CD14-positive monocyte (primary cell): ENCODE measurements around the gene MIAT. TPM values are rescaled to one million over a fixed set of nuclear protein-coding genes. Genes with fewer than 3 reads are reported as not detected.

Source experiments
- DNase-seq, 3 donors: peaks; one replicate each; pipeline ENCODE4 v3.0.0-alpha.2; 2011 to 2022
- H2AFZ ChIP-seq: 2 replicates; pipeline ENCODE4 v1.6.0; 2012; ENCODE audit warnings: mild to moderate bottlenecking, low read depth, low read length, inconsistent platforms; ENCODE audit not compliant: insufficient read depth, poor library complexity, severe bottlenecking
- H3K27ac ChIP-seq, 2 donors: 1 replicate in 1 of 2; 2 replicates in 1 of 2; pipeline ENCODE4 v1.5.1; 2012 to 2013; ENCODE audit warnings: low read length in 2 of 2, control low read depth in 1 of 2, inconsistent platforms in 1 of 2, low read depth in 1 of 2, mild to moderate bottlenecking in 1 of 2
- H3K27me3 ChIP-seq, 2 donors: one replicate each; pipeline versions ENCODE4 v1.6.0 to v1.6.1; 2011 to 2013; ENCODE audit warnings: low read length in 2 of 2; ENCODE audit not compliant: control insufficient read depth in 2 of 2, insufficient read depth in 2 of 2
- H3K36me3 ChIP-seq, 2 donors: replicated peaks in 1 of 2; 1 replicate in 1 of 2; 2 replicates in 1 of 2; pipeline versions ENCODE4 v1.5.1 to v1.6.1; 2012 to 2013; ENCODE audit warnings: low read length in 2 of 2, control low read depth in 1 of 2, inconsistent platforms in 1 of 2, mild to moderate bottlenecking in 1 of 2; ENCODE audit not compliant: insufficient read depth in 2 of 2, control insufficient read depth in 1 of 2
- H3K4me1 ChIP-seq, 2 donors: 1 replicate in 1 of 2; 2 replicates in 1 of 2; pipeline versions ENCODE4 v1.5.1 to v1.6.1; 2012 to 2013; ENCODE audit warnings: low read length in 2 of 2, control low read depth in 1 of 2, inconsistent platforms in 1 of 2, mild to moderate bottlenecking in 1 of 2, moderate library complexity in 1 of 2; ENCODE audit not compliant: insufficient read depth in 2 of 2, control insufficient read depth in 1 of 2
- H3K4me2 ChIP-seq: replicated peaks from 2 replicates; pipeline ENCODE3; 2012; ENCODE audit warnings: low read length, moderate library complexity, mild to moderate bottlenecking; ENCODE audit not compliant: poor library complexity, severe bottlenecking; ENCODE audit errors: extremely low read depth
- H3K4me3 ChIP-seq, 3 experiments: fragments of 200-600 bp in 1 of 3; sonication (generic) in 1 of 3; replicated peaks in 1 of 3; 1 replicate in 2 of 3; 2 replicates in 1 of 3; pipeline ENCODE4 v1.5.1; 2011 to 2013; ENCODE audit warnings: low read length in 3 of 3, mild to moderate bottlenecking in 3 of 3, control low read depth in 2 of 3, low read depth in 2 of 3, inconsistent platforms in 1 of 3, moderate library complexity in 1 of 3
- H3K79me2 ChIP-seq: 2 replicates; pipeline ENCODE4 v1.6.0; 2012; ENCODE audit warnings: mild to moderate bottlenecking, control low read depth, inconsistent platforms, low read length, moderate library complexity; ENCODE audit not compliant: insufficient read depth
- H3K9ac ChIP-seq: 2 replicates; pipeline ENCODE4 v1.6.0; 2017; ENCODE audit warnings: low read length, mild to moderate bottlenecking; ENCODE audit not compliant: insufficient read depth, poor library complexity, severe bottlenecking
- H3K9me3 ChIP-seq, 2 donors: replicated peaks in 1 of 2; 1 replicate in 1 of 2; 2 replicates in 1 of 2; pipeline versions ENCODE4 v1.5.1 to v1.6.1; 2012 to 2013; ENCODE audit warnings: low read length in 2 of 2, control low read depth in 1 of 2; ENCODE audit not compliant: control insufficient read depth in 1 of 2, insufficient read depth in 1 of 2
- H4K20me1 ChIP-seq: 2 replicates; pipeline ENCODE4 v1.6.0; 2012; ENCODE audit warnings: mild to moderate bottlenecking, low read length, control low read depth, moderate library complexity; ENCODE audit not compliant: insufficient read depth
- H3K27ac Mint-ChIP-seq, 7 donors: one replicate each; pipeline ENCODE4 v1.8.0; 2020; ENCODE audit warnings: mild to moderate bottlenecking in 7 of 7, mixed read lengths in 7 of 7, moderate library complexity in 6 of 7, inconsistent platforms in 2 of 7
- H3K27me3 Mint-ChIP-seq, 3 donors: one replicate each; pipeline ENCODE4 v1.8.0; 2021 to 2022; ENCODE audit warnings: low read depth in 3 of 3, mild to moderate bottlenecking in 3 of 3, mixed read lengths in 3 of 3, moderate library complexity in 3 of 3, inconsistent platforms in 1 of 3
- H3K36me3 Mint-ChIP-seq, 2 donors: one replicate each; pipeline ENCODE4 v1.8.0; 2020; ENCODE audit warnings: mixed read lengths in 2 of 2, inconsistent platforms in 1 of 2, mild to moderate bottlenecking in 1 of 2
- H3K4me1 Mint-ChIP-seq: one replicate; pipeline ENCODE4 v1.8.0; 2020; ENCODE audit warnings: mild to moderate bottlenecking, mixed read lengths
- H3K4me3 Mint-ChIP-seq, 2 donors: one replicate each; pipeline ENCODE4 v1.8.0; 2020; ENCODE audit warnings: mild to moderate bottlenecking in 2 of 2, mixed read lengths in 2 of 2, moderate library complexity in 1 of 2
- H3K9me3 Mint-ChIP-seq, 7 donors: one replicate each; pipeline ENCODE4 v1.8.0; 2020 to 2022; ENCODE audit warnings: mixed read lengths in 7 of 7, mild to moderate bottlenecking in 6 of 7, moderate library complexity in 6 of 7, inconsistent platforms in 2 of 7
- WGBS: methylation state at CpG from one replicate; pipeline ENCODE4 v1.1.5; 2013; ENCODE audit warnings: missing lambda C conversion rate; ENCODE audit not compliant: insufficient coverage; 5-methylcytosine and 5-hydroxymethylcytosine counted together
- intact Hi-C, 2 donors: fragments of 100-400 bp; cut with micrococcal nuclease; formaldehyde crosslinking; loops; one replicate each; pipeline versions ENCODE4 v1.15.0 to v1.15.1; 2023
- polyA plus RNA-seq, 3 donors: library from polyadenylated mRNA; depleted of rRNA in 1 of 3; unstranded in 2 of 3; stranded (reverse) in 1 of 3; fragments of 300-500 nt in 2 of 3; fragments of >200 nt in 1 of 3; fragmentation: Illumina TruSeq in 2 of 3; gene quantifications; 1 replicate in 2 of 3; 2 replicates in 1 of 3; pipeline ENCODE4 v1.2.3, GENCODE V29; 2012 to 2021
- TF ChIP-seq, protein P1 (sequence below): fragments of 200-600 bp; IDR thresholded peaks from one replicate; pipeline ENCODE4 v1.8.0; 2022; ENCODE audit warnings: antibody characterized with exemption, mild to moderate bottlenecking

MIAT gene
- polyA plus RNA-seq, 3 donors: 0.02 to 0.17 (median 0.03) TPM

DNA sequence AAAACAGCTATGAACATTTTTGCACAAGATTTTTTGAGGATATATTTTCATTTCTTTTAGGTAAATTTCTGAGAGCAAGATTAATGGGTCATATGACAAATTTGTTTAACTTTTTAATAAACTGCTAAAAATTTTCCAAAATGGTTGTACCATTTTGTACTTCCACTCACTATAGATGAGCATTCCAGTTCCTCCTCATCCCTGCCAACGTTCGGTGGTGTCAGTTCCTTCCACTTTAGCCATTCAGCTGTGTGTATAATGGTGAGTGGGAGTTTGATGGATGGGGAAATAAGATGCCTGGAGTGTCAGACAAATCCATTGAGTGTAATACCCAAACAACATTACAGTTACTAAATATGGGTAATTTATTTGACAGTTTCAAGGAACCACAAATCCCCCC is 49.7 kb downstream of the MIAT start:
- Histone ChIP-seq H3K4me1 (peaks cover 11 to 13% of the 10 kb centered on the region in 2 donors), H3K4me3 (no peak overlapping the region), H3K27ac (no peak overlapping the region), H3K79me2 (peaks cover 7% of the 10 kb centered on the region), H3K9ac (no peak overlapping the region), H3K36me3 (peaks cover 10 to 50% of the 10 kb centered on the region in 2 donors), H3K9me3 (peaks cover 6 to 8% of the 10 kb centered on the region in 2 donors), H3K4me2 (no peak overlapping the region), H3K27me3 (no peaks in the 10 kb centered on the region), H2AFZ (no peak overlapping the region), H4K20me1 (no peaks in the 10 kb centered on the region)
- intact Hi-C loops: no loop called here
- Mint-ChIP-seq H3K4me3 (no peak overlapping the region), H3K36me3 (peaks cover 37 to 54% of the 10 kb centered on the region in 2 donors), H3K9me3 (peaks cover 2 to 12% (median 12%) of the 10 kb centered on the region in 7 donors), H3K4me1 (peaks cover 22% of the 10 kb centered on the region), H3K27ac (no peak overlapping the region), H3K27me3 (no peaks in the 10 kb centered on the region)
- DNase-seq: no peak
- WGBS: no CpG with 5 or more reads among the region's 2 CpGs
- TF ChIP-seq, protein P1, sequence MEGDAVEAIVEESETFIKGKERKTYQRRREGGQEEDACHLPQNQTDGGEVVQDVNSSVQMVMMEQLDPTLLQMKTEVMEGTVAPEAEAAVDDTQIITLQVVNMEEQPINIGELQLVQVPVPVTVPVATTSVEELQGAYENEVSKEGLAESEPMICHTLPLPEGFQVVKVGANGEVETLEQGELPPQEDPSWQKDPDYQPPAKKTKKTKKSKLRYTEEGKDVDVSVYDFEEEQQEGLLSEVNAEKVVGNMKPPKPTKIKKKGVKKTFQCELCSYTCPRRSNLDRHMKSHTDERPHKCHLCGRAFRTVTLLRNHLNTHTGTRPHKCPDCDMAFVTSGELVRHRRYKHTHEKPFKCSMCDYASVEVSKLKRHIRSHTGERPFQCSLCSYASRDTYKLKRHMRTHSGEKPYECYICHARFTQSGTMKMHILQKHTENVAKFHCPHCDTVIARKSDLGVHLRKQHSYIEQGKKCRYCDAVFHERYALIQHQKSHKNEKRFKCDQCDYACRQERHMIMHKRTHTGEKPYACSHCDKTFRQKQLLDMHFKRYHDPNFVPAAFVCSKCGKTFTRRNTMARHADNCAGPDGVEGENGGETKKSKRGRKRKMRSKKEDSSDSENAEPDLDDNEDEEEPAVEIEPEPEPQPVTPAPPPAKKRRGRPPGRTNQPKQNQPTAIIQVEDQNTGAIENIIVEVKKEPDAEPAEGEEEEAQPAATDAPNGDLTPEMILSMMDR: no peak

DNA sequence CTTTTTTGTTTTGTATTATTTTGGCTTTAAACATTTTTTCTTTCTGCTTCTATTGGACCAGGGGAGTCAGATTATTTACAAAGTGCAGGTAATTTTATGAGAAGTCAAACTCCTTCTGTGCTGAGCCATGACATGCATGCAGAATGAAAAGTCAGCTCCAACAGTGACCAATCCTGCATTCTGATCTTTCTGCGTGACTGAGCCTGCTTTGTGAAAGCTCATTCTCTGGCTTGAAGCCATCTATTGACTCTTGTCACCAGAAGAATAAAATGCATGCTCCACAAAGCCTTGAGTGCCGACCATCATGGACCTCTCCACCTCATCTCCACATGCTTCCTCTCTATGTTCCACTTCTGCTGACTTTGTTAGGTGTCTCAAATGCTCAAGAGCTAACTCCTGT is 50.2 kb downstream of the MIAT start:
- H3K4me1 ChIP-seq: peaks cover 11 to 13% of the 10 kb centered on the region in 2 donors
- no peak overlapping the region for H3K9ac ChIP-seq
- no peak overlapping the region for H3K4me2 ChIP-seq
- H3K4me3 Mint-ChIP-seq: no peak overlapping the region
- H3K4me3 ChIP-seq: no peak overlapping the region
- peaks cover 10 to 48% of the 10 kb centered on the region in 2 donors for H3K36me3 ChIP-seq
- H3K79me2 ChIP-seq: peaks cover 7% of the 10 kb centered on the region
- no peak overlapping the region for H2AFZ ChIP-seq
- no peak for DNase-seq
- peaks cover 6 to 8% of the 10 kb centered on the region in 2 donors for H3K9me3 ChIP-seq
- intact Hi-C loops: no loop called here
- no peaks in the 10 kb centered on the region for H3K27me3 Mint-ChIP-seq
- no peak overlapping the region for H3K27ac Mint-ChIP-seq
- no peaks in the 10 kb centered on the region for H4K20me1 ChIP-seq
- H3K4me1 Mint-ChIP-seq: peaks cover 22% of the 10 kb centered on the region
- H3K27me3 ChIP-seq: no peaks in the 10 kb centered on the region
- H3K36me3 Mint-ChIP-seq: peaks cover 37 to 51% of the 10 kb centered on the region in 2 donors
- WGBS: 100% methylated on average over 2 of the region's 2 CpGs
- H3K9me3 Mint-ChIP-seq: peaks cover 2 to 12% (median 12%) of the 10 kb centered on the region in 7 donors
- H3K27ac ChIP-seq: no peak overlapping the region
- TF ChIP-seq, protein P1: no peak
